ENCODE measurements around the gene USP9X. TPM values are rescaled to one million over a fixed set of nuclear protein-coding genes. Genes with fewer than 3 reads are reported as not detected.

Gene USP9X
- total and polyA plus RNA-seq, 2 donors (not counting 3 experiments of a cell fraction or from before 2014, with no cell fraction given): 13.7 to 66.8 TPM

- TF ChIP-seq JUN (IDR thresholded peaks at IDR 0.05; ENCODE audit: borderline replicate concordance, insufficient read depth, insufficient read length, low read depth) (no peak), EZH2 (IDR thresholded peaks at IDR 0.05; ENCODE audit: borderline replicate concordance, low read depth, low read length, severe bottlenecking) (no peak), CTCF (IDR thresholded peaks at IDR 0.05; ENCODE audit: extremely low read depth in 1 of 2, insufficient read depth in 1 of 2, low read depth in 1 of 2, low read length in 2 of 2) (no peak), POLR2AphosphoS5 (IDR thresholded peaks at IDR 0.05; ENCODE audit: insufficient read depth, low read depth, low read length) (no peak), FOS (IDR thresholded peaks at IDR 0.05; ENCODE audit: borderline replicate concordance, insufficient read depth, low read length) (no peak), POLR2A (IDR thresholded peaks at IDR 0.05; ENCODE audit: low read depth, low read length) (no peak), MAX (IDR thresholded peaks at IDR 0.05; ENCODE audit: insufficient read depth, insufficient read length) (no peak), GATA2 (IDR thresholded peaks at IDR 0.05; ENCODE audit: insufficient read depth, insufficient read length, low read depth, low read length) (no peak), MYC (IDR thresholded peaks at IDR 0.05; ENCODE audit: low read depth, low read length) (no peak)
- CTCF ChIA-PET: no interaction called here
- Histone ChIP-seq H3K4me1 (ENCODE audit: control insufficient read depth, extremely low read depth, insufficient read depth, low read length) (no peaks in the 10 kb centered on the region), H3K27ac (ENCODE audit: insufficient read depth, low read depth, low read length) (no peak overlapping the region), H4K20me1 (replicated peaks; ENCODE audit: control insufficient read depth, extremely low read depth, insufficient read depth, low read length) (no peaks in the 10 kb centered on the region), H3K9me3 (replicated peaks; ENCODE audit: control insufficient read depth, insufficient read depth, low read length) (no peaks in the 10 kb centered on the region), H3K9me1 (replicated peaks; ENCODE audit: control insufficient read depth, extremely low read depth, insufficient read depth, low read length) (no peaks in the 10 kb centered on the region), H3K27me3 (ENCODE audit: control insufficient read depth in 2 of 2, insufficient read depth in 2 of 2, low read length in 2 of 2) (no peaks in the 10 kb centered on the region), H2AFZ (ENCODE audit: low read depth, low read length) (no peak overlapping the region), H3K9ac (replicated peaks; ENCODE audit: extremely low read depth, insufficient read depth, low read length) (no peak overlapping the region), H3K79me2 (ENCODE audit: control insufficient read depth, insufficient read depth, low read length) (no peaks in the 10 kb centered on the region), H3K4me2 (ENCODE audit: insufficient read depth, low read length) (no peak overlapping the region), H3K36me3 (ENCODE audit: control insufficient read depth in 2 of 2, extremely low read depth in 1 of 2, insufficient read depth in 2 of 2, low read length in 2 of 2) (no peaks in the 10 kb centered on the region), H3K4me3 (replicated peaks in 1 of 3; ENCODE audit: insufficient read depth in 1 of 3, low read depth in 1 of 3, low read length in 3 of 3) (no peak overlapping the region)
- no peak for FAIRE-seq
- no peak for DNase-seq (ENCODE audit: low read depth, low spot score)
- POLR2A ChIA-PET: no interaction called here
- dilution Hi-C loops (cut with MboI; ENCODE audit: extremely low pct_ligation_motif_present, low sequenced_read_pairs): no loop called here
- BruUV-seq (replicated peaks): no TSS peak
- intact Hi-C loops (cut with micrococcal nuclease): no loop called here
Measured at GRCh38 chrX:41067721-41068120, 17.5 kb upstream of the USP9X start.
